Measurements from ENCODE around the gene GJB4. TPM values are rescaled to one million over a fixed set of nuclear protein-coding genes. Genes with fewer than 3 reads are reported as not detected.

The GJB4 gene
- polyA plus RNA-seq, 3 donors = not detected

DNA sequence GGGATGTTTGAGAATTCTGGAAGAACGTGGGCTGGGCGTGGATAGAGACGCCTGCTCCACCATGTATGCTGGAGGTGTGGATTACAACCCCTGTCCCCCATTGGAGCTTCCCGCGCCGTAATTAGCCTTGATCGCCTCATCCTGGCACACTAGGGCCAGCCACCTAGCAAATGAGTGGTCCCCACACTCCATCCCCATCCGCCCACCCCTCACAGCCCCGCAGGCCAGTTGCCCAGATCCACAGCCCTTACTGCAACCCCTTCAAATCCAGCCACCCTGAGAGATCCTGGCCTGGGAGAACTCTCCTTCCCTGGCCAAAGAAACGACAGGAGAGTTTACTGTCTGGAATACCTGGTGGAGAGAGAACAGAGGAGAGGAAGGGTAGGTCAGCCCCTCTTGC lies 32.9 kb downstream of the GJB4 start:
- no peaks in the 10 kb centered on the region for H3K9me3 ChIP-seq (replicated peaks in 1 of 2; ENCODE audit: control insufficient read depth in 1 of 2, insufficient read depth in 1 of 2, low read length in 2 of 2)
- H3K9ac ChIP-seq (ENCODE audit: insufficient read depth, low read length, poor library complexity, severe bottlenecking) = no peak overlapping the region
- 67% methylated on average over 7 of the region's 10 CpGs for WGBS (ENCODE audit: insufficient coverage)
- no peaks in the 10 kb centered on the region for H4K20me1 ChIP-seq (ENCODE audit: insufficient read depth, low read length)
- H3K36me3 Mint-ChIP-seq = no peaks in the 10 kb centered on the region
- no peak overlapping the region for H3K4me2 ChIP-seq (replicated peaks; ENCODE audit: extremely low read depth, low read length, poor library complexity, severe bottlenecking)
- peaks cover 8 to 22% of the 10 kb centered on the region in 2 donors for H3K27me3 ChIP-seq (ENCODE audit: control insufficient read depth in 2 of 2, insufficient read depth in 2 of 2, low read length in 2 of 2)
- peak overlapping the region in 1 of 2 donors; percentile 60 for H3K4me3 Mint-ChIP-seq
- no peak for DNase-seq
- peaks cover 0 to 10% (median 8%) of the 10 kb centered on the region in 7 donors for H3K9me3 Mint-ChIP-seq
- no peaks in the 10 kb centered on the region for H3K4me1 Mint-ChIP-seq
- TF ChIP-seq, protein P1, sequence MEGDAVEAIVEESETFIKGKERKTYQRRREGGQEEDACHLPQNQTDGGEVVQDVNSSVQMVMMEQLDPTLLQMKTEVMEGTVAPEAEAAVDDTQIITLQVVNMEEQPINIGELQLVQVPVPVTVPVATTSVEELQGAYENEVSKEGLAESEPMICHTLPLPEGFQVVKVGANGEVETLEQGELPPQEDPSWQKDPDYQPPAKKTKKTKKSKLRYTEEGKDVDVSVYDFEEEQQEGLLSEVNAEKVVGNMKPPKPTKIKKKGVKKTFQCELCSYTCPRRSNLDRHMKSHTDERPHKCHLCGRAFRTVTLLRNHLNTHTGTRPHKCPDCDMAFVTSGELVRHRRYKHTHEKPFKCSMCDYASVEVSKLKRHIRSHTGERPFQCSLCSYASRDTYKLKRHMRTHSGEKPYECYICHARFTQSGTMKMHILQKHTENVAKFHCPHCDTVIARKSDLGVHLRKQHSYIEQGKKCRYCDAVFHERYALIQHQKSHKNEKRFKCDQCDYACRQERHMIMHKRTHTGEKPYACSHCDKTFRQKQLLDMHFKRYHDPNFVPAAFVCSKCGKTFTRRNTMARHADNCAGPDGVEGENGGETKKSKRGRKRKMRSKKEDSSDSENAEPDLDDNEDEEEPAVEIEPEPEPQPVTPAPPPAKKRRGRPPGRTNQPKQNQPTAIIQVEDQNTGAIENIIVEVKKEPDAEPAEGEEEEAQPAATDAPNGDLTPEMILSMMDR (IDR thresholded peaks at IDR 0.05) = no peak
- no peak overlapping the region for H3K27ac Mint-ChIP-seq
- no peaks in the 10 kb centered on the region for H3K79me2 ChIP-seq (ENCODE audit: insufficient read depth, low read length)
- no peak overlapping the region for H2AFZ ChIP-seq (ENCODE audit: insufficient read depth, low read depth, low read length, poor library complexity, severe bottlenecking)
- H3K27ac ChIP-seq (ENCODE audit: low read depth in 1 of 2, low read length in 2 of 2) = no peak overlapping the region
- peaks cover 23 to 34% (median 26%) of the 10 kb centered on the region in 3 donors for H3K27me3 Mint-ChIP-seq (ENCODE audit: low read depth in 3 of 3)
- intact Hi-C loops (cut with micrococcal nuclease) = no loop called here
- H3K4me3 ChIP-seq (replicated peaks in 1 of 3; ENCODE audit: low read depth in 2 of 3, low read length in 3 of 3) = no peak overlapping the region
- no peaks in the 10 kb centered on the region for H3K4me1 ChIP-seq (ENCODE audit: control insufficient read depth in 1 of 2, insufficient read depth in 2 of 2, low read length in 2 of 2)
- H3K36me3 ChIP-seq (replicated peaks in 1 of 2; ENCODE audit: control insufficient read depth in 1 of 2, insufficient read depth in 2 of 2, low read length in 2 of 2) = no peaks in the 10 kb centered on the region

DNA sequence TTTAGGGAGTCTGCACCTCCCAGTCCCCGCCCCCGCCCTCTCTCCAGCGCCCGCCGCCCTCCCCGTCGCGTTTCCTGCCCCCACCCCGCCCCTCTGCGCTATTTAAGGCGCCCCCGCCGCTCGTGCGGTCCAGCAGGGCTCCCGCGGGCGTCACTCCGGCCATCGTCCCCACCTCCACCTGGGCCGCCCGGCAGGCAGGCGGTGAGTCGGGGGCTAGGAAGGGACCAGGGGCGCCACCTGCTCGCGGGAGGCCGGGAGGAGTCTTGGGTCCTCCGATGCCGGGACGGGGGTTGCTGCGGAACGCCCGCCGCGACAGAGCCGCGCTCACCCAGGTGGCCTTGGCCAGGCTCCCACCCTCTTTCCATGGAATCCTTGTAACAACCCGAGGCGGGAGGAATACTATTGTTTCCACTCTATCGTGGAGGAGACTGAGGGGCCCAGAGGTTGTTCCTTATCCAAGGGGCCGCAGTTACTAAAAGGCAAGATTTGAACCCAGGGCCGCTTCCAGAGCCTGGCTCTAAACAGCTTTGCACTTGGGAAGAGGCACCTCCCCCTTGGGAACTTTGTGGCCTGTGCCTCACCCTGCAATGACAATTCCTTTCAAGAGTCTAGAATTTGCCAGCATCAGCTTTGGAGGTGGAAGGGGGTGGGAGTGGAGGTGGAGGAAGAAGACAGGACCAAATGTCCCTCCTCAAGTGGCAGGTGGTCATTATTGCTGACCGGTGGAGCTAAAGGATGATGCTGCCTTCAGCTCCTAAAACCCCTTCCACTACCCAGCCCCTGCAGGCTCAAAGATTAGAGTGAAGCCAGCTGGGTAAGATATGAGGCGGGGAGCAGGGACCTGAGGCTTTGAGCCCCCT lies 33.6 kb downstream of the GJB4 start, which contains the start of gene GJA4:
Gene GJA4, plus strand, starts transcription at position 132 of the 860 bp plus-strand sequence. CDS start 1,215 bp downstream, outside the sequence.
- Histone ChIP-seq H4K20me1 (ENCODE audit: insufficient read depth, low read length) (no peaks in the 10 kb centered on the region), H3K9ac (ENCODE audit: insufficient read depth, low read length, poor library complexity, severe bottlenecking) (no peak within 1 kb of the TSS), H3K4me3 (replicated peaks in 1 of 3; ENCODE audit: low read depth in 2 of 3, low read length in 3 of 3) (no peak within 1 kb of the TSS), H3K4me1 (ENCODE audit: control insufficient read depth in 1 of 2, insufficient read depth in 2 of 2, low read length in 2 of 2) (no peaks in the 10 kb centered on the region), H3K4me2 (replicated peaks; ENCODE audit: extremely low read depth, low read length, poor library complexity, severe bottlenecking) (no peak within 1 kb of the TSS), H2AFZ (ENCODE audit: insufficient read depth, low read depth, low read length, poor library complexity, severe bottlenecking) (no peak within 1 kb of the TSS), H3K9me3 (replicated peaks in 1 of 2; ENCODE audit: control insufficient read depth in 1 of 2, insufficient read depth in 1 of 2, low read length in 2 of 2) (no peaks in the 10 kb centered on the region), H3K27ac (ENCODE audit: low read depth in 1 of 2, low read length in 2 of 2) (no peak within 1 kb of the TSS), H3K36me3 (replicated peaks in 1 of 2; ENCODE audit: control insufficient read depth in 1 of 2, insufficient read depth in 2 of 2, low read length in 2 of 2) (no peaks in the 10 kb centered on the region), H3K79me2 (ENCODE audit: insufficient read depth, low read length) (no peaks in the 10 kb centered on the region), H3K27me3 (ENCODE audit: control insufficient read depth in 2 of 2, insufficient read depth in 2 of 2, low read length in 2 of 2) (peaks cover 8 to 22% of the 10 kb centered on the region in 2 donors)
- H3K4me3 Mint-ChIP-seq = peak within 1 kb of the TSS in 1 of 2 donors; percentile 65
- TF ChIP-seq, protein P1 (IDR thresholded peaks at IDR 0.05) = no peak
- intact Hi-C loops (cut with micrococcal nuclease) = no loop called here
- no peaks in the 10 kb centered on the region for H3K36me3 Mint-ChIP-seq
- peaks cover 24 to 34% (median 26%) of the 10 kb centered on the region in 3 donors for H3K27me3 Mint-ChIP-seq (ENCODE audit: low read depth in 3 of 3)
- 5% methylated on average over 26 of the region's 45 CpGs for WGBS (ENCODE audit: insufficient coverage)
- DNase-seq = no peak
- no peak within 1 kb of the TSS for H3K27ac Mint-ChIP-seq
- no peaks in the 10 kb centered on the region for H3K4me1 Mint-ChIP-seq
- H3K9me3 Mint-ChIP-seq = peaks cover 0 to 10% (median 8%) of the 10 kb centered on the region in 7 donors

Data from CD14-positive monocyte (primary cell).